Measurements from ENCODE around the gene CHAMP1. TPM values are rescaled to one million over a fixed set of nuclear protein-coding genes. Genes with fewer than 3 reads are reported as not detected.
"Not testable (repeated sequence)": the region's sequence is repeated elsewhere in the genome, so short reads cannot be mapped to it uniquely, and the experiment has no call there.

CHAMP1 gene
- total RNA-seq, 2 experiments from 2014 or later = 11.0 to 12.2 TPM

DNA sequence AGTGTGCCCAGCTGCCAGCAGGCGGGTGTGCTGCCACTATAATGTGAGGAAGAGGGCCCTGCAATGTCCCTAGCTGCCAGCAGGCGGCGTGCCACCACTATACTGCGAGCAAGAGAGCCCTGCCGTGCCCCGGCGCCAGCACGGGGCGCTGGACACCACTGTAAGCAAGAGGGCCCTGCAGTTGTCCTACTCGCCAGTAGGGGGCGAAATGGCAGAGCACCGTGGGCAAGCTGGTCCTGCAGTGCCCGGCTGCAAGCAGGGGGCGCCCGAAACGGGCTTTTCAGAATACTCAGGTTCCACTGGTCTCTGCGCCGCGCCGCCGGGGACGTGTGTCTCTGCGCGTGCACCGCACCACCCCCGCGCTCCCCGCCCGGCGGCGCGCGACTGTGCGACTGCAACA, 38.5 kb downstream of the CHAMP1 start:
- H3K4me1 Mint-ChIP-seq (ENCODE audit: low read depth); CTCF ChIA-PET; H3K36me3 Mint-ChIP-seq (ENCODE audit: low read depth); ATAC-seq (ENCODE audit: poor library complexity); H3K27me3 ChIP-seq (ENCODE audit: control insufficient read depth in 1 of 2, insufficient read depth in 2 of 2, low read length in 2 of 2); H3K27ac ChIP-seq (ENCODE audit: low read depth in 1 of 2, low read length in 2 of 2); intact Hi-C loops (cut with DNase I, micrococcal nuclease); H3K4me1 ChIP-seq (ENCODE audit: insufficient read depth, low read length); H3K4me3 Mint-ChIP-seq; POLR2A ChIA-PET; H3K27ac Mint-ChIP-seq; H3K4me3 ChIP-seq (ENCODE audit: low read length); H3K9me3 ChIP-seq (ENCODE audit: control insufficient read depth in 1 of 2, insufficient read depth in 1 of 2, low read length in 2 of 2); H3K9me3 Mint-ChIP-seq; H3K36me3 ChIP-seq (ENCODE audit: insufficient read depth, low read length): not testable (repeated sequence)
- peaks cover 29% of the 10 kb centered on the region for H3K27me3 Mint-ChIP-seq
- TF ChIP-seq, protein P1, sequence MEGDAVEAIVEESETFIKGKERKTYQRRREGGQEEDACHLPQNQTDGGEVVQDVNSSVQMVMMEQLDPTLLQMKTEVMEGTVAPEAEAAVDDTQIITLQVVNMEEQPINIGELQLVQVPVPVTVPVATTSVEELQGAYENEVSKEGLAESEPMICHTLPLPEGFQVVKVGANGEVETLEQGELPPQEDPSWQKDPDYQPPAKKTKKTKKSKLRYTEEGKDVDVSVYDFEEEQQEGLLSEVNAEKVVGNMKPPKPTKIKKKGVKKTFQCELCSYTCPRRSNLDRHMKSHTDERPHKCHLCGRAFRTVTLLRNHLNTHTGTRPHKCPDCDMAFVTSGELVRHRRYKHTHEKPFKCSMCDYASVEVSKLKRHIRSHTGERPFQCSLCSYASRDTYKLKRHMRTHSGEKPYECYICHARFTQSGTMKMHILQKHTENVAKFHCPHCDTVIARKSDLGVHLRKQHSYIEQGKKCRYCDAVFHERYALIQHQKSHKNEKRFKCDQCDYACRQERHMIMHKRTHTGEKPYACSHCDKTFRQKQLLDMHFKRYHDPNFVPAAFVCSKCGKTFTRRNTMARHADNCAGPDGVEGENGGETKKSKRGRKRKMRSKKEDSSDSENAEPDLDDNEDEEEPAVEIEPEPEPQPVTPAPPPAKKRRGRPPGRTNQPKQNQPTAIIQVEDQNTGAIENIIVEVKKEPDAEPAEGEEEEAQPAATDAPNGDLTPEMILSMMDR (IDR thresholded peaks at IDR 0.05) = peak; percentile 35
- DNase-seq = peak in 3 of 14 experiments; percentile 29 to 71 (median 52)

DNA sequence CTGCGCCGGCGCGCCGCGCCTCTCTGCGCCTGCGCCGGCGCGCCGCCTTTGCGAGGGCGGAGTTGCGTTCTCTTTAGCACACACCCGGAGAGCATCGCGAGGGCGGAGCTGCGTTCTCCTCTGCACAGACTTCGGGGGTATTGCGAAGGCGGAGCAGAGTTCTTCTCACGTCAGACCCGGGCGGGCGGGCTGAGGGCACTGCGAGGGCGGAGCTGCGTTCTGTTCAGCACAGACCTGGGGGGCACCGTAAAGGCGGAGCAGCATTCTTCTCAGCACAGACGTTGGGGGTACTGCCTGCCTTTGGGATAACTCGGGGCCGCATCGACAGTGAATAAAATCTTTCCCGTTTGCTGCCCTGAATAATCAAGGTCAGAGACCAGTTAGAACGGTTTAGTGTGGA, 39.1 kb downstream of the CHAMP1 start:
- H3K4me1 Mint-ChIP-seq (ENCODE audit: low read depth); DNase-seq; H3K4me1 ChIP-seq (ENCODE audit: insufficient read depth, low read length); H3K36me3 ChIP-seq (ENCODE audit: insufficient read depth, low read length); H3K27me3 ChIP-seq (ENCODE audit: control insufficient read depth in 1 of 2, insufficient read depth in 2 of 2, low read length in 2 of 2); H3K36me3 Mint-ChIP-seq (ENCODE audit: low read depth); H3K9me3 ChIP-seq (ENCODE audit: control insufficient read depth in 1 of 2, insufficient read depth in 1 of 2, low read length in 2 of 2); H3K27ac ChIP-seq (ENCODE audit: low read depth in 1 of 2, low read length in 2 of 2); ATAC-seq (ENCODE audit: poor library complexity); H3K4me3 ChIP-seq (ENCODE audit: low read length); POLR2A ChIA-PET; intact Hi-C loops (cut with DNase I, micrococcal nuclease); H3K9me3 Mint-ChIP-seq; H3K27ac Mint-ChIP-seq; CTCF ChIA-PET; H3K4me3 Mint-ChIP-seq: not testable (repeated sequence)
- H3K27me3 Mint-ChIP-seq = peaks cover 23% of the 10 kb centered on the region

Small RNAs within 50 kb of the gene (microRNA-seq; reads per million reads assigned to microRNA genes)
- gene MIR4502 (ENCODE audit: borderline microRNAs expressed, borderline replicate concordance) = not detected

Other genes with a start within 250 kb of the CHAMP1 start
- 100 to 1,000 TPM; 181 to 184 TPM for gene RASA3, start 181.9 kb upstream of the CHAMP1 start, total RNA-seq
- gene CFAP97D2, start 135.2 kb upstream of the CHAMP1 start, total RNA-seq = under 1 TPM; 0.47 to 0.52 TPM
- 10 to 100 TPM; 68.4 to 69.4 TPM for gene CDC16, start 79.6 kb upstream of the CHAMP1 start, total RNA-seq
- 10 to 100 TPM; 31.8 TPM for gene UPF3A, start 32.9 kb upstream of the CHAMP1 start, total RNA-seq

All from CD4-positive, alpha-beta T cell (primary cell).